ENCODE measurements around the gene FRMD4A. TPM values are rescaled to one million over a fixed set of nuclear protein-coding genes. Genes with fewer than 3 reads are reported as not detected.
"Not testable (repeated sequence)": the region's sequence is repeated elsewhere in the genome, so short reads cannot be mapped to it uniquely, and the experiment has no call there.

Gene FRMD4A
- total RNA-seq, 2 donors from 2014 or later, result 18.9 to 46.1 TPM

DNA sequence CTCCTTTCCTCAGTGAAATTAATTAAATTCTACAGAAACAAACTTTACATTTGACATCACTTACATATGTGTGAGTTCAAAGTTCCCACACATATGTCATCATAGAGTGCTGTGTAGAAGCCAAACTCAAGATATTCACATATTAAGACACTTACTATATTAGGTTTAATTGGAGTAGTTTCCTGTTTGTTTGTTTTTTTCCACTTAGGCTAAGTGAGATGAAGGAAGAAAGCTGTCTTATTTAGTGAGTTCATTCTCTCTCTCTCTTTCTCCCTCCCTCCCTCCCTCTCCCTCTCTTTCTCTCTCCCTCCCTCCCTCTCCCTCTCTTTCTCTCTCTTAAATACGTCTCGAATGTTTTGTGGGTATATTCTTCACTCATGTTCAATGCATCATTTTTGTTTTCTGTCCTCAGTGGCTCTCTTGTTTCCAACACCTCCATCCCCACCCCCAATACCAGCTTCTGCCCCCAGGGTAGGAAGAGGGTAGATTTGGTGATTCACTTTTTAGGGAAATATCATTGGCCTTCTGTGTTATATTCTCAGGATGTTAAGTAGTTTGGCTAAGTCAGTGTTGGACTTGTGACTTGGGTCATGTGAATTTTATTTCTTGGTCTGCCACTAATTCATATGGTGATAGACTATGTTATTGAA is 262.0 kb downstream of the FRMD4A start:
- 88 to 93% methylated on average over 2 of the region's 2 CpGs for WGBS, 2 donors
- ATAC-seq (no peak), DNase-seq (no peak)
- Histone ChIP-seq H3K36me3 (replicated peaks in 1 of 2; ENCODE audit: insufficient read depth in 1 of 2, low read depth in 2 of 2) (no peaks in the 10 kb centered on the region), H3K9me3 (no peaks in the 10 kb centered on the region), H3K27me3 (no peaks in the 10 kb centered on the region), H3K27ac (no peak overlapping the region), H3K4me1 (peaks cover 2% of the 10 kb centered on the region), H3K4me3 (no peak overlapping the region)
- no peak for TF ChIP-seq POLR2A (IDR thresholded peaks at IDR 0.05)
- TF ChIP-seq, protein P1, sequence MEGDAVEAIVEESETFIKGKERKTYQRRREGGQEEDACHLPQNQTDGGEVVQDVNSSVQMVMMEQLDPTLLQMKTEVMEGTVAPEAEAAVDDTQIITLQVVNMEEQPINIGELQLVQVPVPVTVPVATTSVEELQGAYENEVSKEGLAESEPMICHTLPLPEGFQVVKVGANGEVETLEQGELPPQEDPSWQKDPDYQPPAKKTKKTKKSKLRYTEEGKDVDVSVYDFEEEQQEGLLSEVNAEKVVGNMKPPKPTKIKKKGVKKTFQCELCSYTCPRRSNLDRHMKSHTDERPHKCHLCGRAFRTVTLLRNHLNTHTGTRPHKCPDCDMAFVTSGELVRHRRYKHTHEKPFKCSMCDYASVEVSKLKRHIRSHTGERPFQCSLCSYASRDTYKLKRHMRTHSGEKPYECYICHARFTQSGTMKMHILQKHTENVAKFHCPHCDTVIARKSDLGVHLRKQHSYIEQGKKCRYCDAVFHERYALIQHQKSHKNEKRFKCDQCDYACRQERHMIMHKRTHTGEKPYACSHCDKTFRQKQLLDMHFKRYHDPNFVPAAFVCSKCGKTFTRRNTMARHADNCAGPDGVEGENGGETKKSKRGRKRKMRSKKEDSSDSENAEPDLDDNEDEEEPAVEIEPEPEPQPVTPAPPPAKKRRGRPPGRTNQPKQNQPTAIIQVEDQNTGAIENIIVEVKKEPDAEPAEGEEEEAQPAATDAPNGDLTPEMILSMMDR (IDR thresholded peaks at IDR 0.05), result no peak
- intact Hi-C loops (cut with DNase I), result no loop called here

DNA sequence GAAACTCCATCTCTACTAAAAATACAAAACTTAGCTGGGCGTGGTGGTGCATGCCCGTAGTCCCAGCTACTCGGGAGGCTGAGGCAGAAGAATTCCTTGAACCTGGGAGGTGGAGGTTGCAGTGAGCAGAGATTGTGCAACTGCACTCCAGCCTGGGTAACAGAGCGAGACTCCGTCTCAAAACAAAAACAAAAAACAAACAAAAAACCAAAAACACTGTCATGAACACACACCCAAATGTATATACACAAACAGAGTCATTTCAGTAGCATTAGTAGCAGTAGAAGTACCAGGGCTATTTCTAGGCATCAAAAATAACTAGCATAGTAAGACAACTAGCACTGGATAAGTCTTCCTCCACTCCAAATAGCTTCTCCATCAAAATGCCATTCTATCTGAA is 263.1 kb downstream of the FRMD4A start:
- WGBS, 2 donors, result 90 to 91% methylated on average over 5 of the region's 5 CpGs
- intact Hi-C loops (cut with DNase I); H3K36me3 ChIP-seq (replicated peaks in 1 of 2; ENCODE audit: insufficient read depth in 1 of 2, low read depth in 2 of 2); H3K27ac ChIP-seq; H3K4me1 ChIP-seq; H3K4me3 ChIP-seq; DNase-seq; H3K27me3 ChIP-seq; H3K9me3 ChIP-seq; ATAC-seq: not testable (repeated sequence)

DNA sequence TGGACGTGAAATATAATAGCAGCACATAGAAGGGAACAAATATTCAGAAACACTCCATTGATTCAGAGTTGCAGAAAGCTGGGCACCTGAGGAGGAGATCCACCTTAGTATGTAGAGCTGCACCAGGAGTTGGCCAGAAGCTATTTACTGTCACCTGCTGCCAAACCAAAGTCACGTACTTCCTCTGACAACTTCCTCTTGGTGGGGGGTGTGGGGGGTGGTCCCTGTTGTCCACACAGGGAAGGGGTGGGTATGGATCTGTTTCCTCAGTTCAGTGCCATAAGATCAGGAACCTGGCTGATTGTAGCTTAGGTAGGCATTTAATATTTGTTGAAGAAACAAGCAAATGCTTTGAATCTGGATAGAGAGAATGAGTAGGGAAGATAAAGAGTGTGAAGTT is 264.6 kb downstream of the FRMD4A start:
- H3K27me3 ChIP-seq, result no peaks in the 10 kb centered on the region
- H3K27ac ChIP-seq, result no peak overlapping the region
- H3K36me3 ChIP-seq (replicated peaks in 1 of 2; ENCODE audit: insufficient read depth in 1 of 2, low read depth in 2 of 2), result no peaks in the 10 kb centered on the region
- TF ChIP-seq POLR2A (IDR thresholded peaks at IDR 0.05), result no peak
- TF ChIP-seq, protein P1 (IDR thresholded peaks at IDR 0.05), result no peak
- no peak for DNase-seq
- no peak overlapping the region for H3K4me3 ChIP-seq
- ATAC-seq, result no peak
- no peaks in the 10 kb centered on the region for H3K9me3 ChIP-seq
- H3K4me1 ChIP-seq, result no peaks in the 10 kb centered on the region
- 58 to 64% methylated on average over 2 of the region's 2 CpGs for WGBS, 2 donors
- intact Hi-C loops (cut with DNase I), result no loop called here

DNA sequence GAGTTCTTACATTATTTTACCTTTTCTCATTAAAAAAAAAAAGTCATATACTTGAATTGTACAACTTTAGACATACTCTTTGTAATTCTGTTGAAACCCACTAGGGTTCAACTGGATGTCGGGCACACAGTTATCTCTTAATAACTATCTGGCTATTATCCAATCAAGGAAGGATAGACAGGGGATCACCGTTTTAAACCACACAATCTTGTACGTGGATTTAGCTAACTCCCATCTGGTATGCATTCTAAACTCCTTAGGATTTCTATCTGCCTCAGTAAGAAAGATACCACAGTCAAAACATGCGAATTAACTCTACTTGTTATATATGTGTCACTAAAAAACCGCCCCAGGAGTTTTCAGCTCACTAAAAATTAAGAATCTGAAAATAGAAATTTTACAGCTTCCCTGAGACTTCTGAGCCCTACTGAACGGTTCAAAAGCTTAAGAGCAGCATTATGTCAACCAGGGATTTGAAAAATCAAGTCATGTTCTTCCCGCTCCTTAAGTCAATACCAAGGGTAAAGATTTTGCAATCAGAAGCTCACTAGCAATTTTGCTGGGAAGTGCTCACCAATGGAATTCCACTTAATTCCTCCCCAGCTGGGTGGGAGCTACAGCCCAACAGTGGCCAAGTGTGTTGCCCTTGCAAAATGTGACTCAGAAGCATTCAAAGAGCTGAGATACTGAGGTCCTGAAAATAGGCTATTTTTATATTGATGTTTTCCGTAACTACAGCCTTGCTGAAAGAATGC is 267.0 kb downstream of the FRMD4A start:
- Histone ChIP-seq H3K4me1 (peaks cover 9% of the 10 kb centered on the region), H3K27me3 (no peaks in the 10 kb centered on the region), H3K36me3 (replicated peaks in 1 of 2; ENCODE audit: insufficient read depth in 1 of 2, low read depth in 2 of 2) (no peaks in the 10 kb centered on the region), H3K9me3 (no peaks in the 10 kb centered on the region), H3K27ac (no peak overlapping the region), H3K4me3 (no peak overlapping the region)
- DNase-seq (peak in 1 of 4 donors; percentile 26), ATAC-seq (peak; percentile 45)
- TF ChIP-seq, protein P1 (IDR thresholded peaks at IDR 0.05), result no peak
- no peak for TF ChIP-seq POLR2A (IDR thresholded peaks at IDR 0.05)
- 89 to 91% methylated on average over 8 of the region's 8 CpGs for WGBS, 2 donors
- intact Hi-C loops (cut with DNase I), result no loop called here

DNA sequence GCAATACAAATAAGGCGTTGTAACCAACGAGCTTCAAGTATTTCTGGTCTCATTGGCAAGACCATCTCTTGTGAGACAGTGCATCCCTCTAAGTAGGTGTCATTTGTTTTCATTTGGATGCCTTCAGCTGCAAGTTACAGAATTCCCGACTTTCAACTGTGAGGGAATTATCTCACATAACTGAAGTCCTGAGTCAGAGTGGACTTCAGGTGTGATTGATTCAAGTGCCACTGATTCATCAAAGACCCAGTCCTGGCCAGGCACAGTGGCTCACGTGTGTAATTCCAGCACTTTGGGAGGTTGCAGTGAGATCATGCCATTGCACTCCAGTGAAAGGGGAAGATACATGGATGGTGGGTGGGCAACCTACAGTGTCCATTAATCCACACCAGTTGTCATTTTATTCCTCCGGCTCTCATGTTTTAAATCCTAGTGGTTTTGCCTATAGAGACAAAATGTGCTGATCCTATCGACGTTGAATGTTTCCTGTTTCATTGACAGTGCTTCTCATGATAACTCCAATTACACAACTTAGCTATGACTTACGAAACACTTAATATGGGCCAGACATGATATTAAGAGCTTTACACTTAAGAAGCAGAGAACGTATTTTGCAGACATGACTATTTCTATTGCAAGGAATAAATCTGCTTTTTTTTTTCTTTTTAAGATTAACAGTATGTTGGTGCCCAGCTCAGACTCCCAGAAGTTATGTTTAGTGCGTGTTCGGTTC is 268.0 kb downstream of the FRMD4A start:
- WGBS, 2 donors, result 83 to 87% methylated on average over 11 of the region's 11 CpGs
- intact Hi-C loops (cut with DNase I), result no loop called here
- no peaks in the 10 kb centered on the region for H3K27me3 ChIP-seq
- H3K4me1 ChIP-seq, result peaks cover 9% of the 10 kb centered on the region
- H3K9me3 ChIP-seq, result no peaks in the 10 kb centered on the region
- no peak overlapping the region for H3K27ac ChIP-seq
- DNase-seq (no peak), ATAC-seq (no peak)
- H3K4me3 ChIP-seq, result no peak overlapping the region
- no peaks in the 10 kb centered on the region for H3K36me3 ChIP-seq (replicated peaks in 1 of 2; ENCODE audit: insufficient read depth in 1 of 2, low read depth in 2 of 2)
- TF ChIP-seq, protein P1 (IDR thresholded peaks at IDR 0.05), result no peak
- TF ChIP-seq POLR2A (IDR thresholded peaks at IDR 0.05), result no peak
